SKM-1 (cell line): ENCODE data around the gene CYP27B1.

ENCODE experiments used
- DNase-seq: peaks from one replicate; lab custom pipeline; 2025; ENCODE audit not compliant: unreplicated experiment; lab: John Stamatoyannopoulos, UW

The CYP27B1 gene

GRCh38 chr12:57767876-57768275 lies 998 bp upstream of the CYP27B1 start:
- no peak for DNase-seq

GRCh38 chr12:57767305-57767698 lies 424 bp upstream of the CYP27B1 start:
- no peak for DNase-seq

- DNase-seq: no peak
Observed at GRCh38 chr12:57765698-57766463, 997 bp downstream of the CYP27B1 start.

- DNase-seq: no peak
Observed at GRCh38 chr12:57765003-57765697, 1.7 kb downstream of the CYP27B1 start.

GRCh38 chr12:57764662-57765002 lies 2.2 kb downstream of the CYP27B1 start:
- DNase-seq: no peak

- DNase-seq: no peak
Observed at GRCh38 chr12:57763881-57764661, 2.8 kb downstream of the CYP27B1 start.

- no peak for DNase-seq
Observed at GRCh38 chr12:57762463-57762862, 4.4 kb downstream of the CYP27B1 start.

GRCh38 chr12:57761391-57761998 lies 5.4 kb downstream of the CYP27B1 start:
- no peak for DNase-seq

GRCh38 chr12:57760347-57760982 lies 6.4 kb downstream of the CYP27B1 start:
- DNase-seq: no peak

GRCh38 chr12:57759360-57759980 lies 7.4 kb downstream of the CYP27B1 start:
- no peak for DNase-seq

GRCh38 chr12:57758552-57759359 lies 8.1 kb downstream of the CYP27B1 start:
- DNase-seq: no peak

- DNase-seq: no peak
Observed at GRCh38 chr12:57757771-57758170, 9.1 kb downstream of the CYP27B1 start.

GRCh38 chr12:57756406-57757341 lies 10.2 kb downstream of the CYP27B1 start:
- no peak for DNase-seq

- DNase-seq: no peak
Observed at GRCh38 chr12:57755454-57756372, 11.2 kb downstream of the CYP27B1 start.

GRCh38 chr12:57755194-57755453 lies 11.8 kb downstream of the CYP27B1 start:
- DNase-seq: no peak

GRCh38 chr12:57754411-57755193 lies 12.3 kb downstream of the CYP27B1 start, which contains the start of gene MARCHF9:
TSS of gene MARCHF9 (plus strand) at chr12:57755103. CDS start at chr12:57755529, 426 bp downstream.
- DNase-seq: no peak

- DNase-seq: no peak
Observed at GRCh38 chr12:57753756-57754337, 13.0 kb downstream of the CYP27B1 start.
